Glutamatergic neuron (in vitro differentiated cells): ENCODE data around the gene GAB2. TPM values are rescaled to one million over a fixed set of nuclear protein-coding genes. Genes with fewer than 3 reads are reported as not detected.

Experiments
- DNase-seq: peaks from one replicate; pipeline ENCODE4 v3.0.0; 2022
- H3K27ac Mint-ChIP-seq: one replicate; pipeline ENCODE4 v1.8.0; 2020; ENCODE audit warnings: mild to moderate bottlenecking, mixed read lengths, inconsistent platforms; ENCODE audit not compliant: unreplicated experiment
- H3K27me3 Mint-ChIP-seq: one replicate; pipeline ENCODE4 v1.8.0; 2020; ENCODE audit warnings: mild to moderate bottlenecking, moderate library complexity, mixed read lengths, inconsistent platforms; ENCODE audit not compliant: unreplicated experiment
- H3K36me3 Mint-ChIP-seq: one replicate; pipeline ENCODE4 v1.8.0; 2020; ENCODE audit warnings: mild to moderate bottlenecking, mixed read lengths, inconsistent platforms; ENCODE audit not compliant: unreplicated experiment
- H3K4me1 Mint-ChIP-seq: one replicate; pipeline ENCODE4 v1.8.0; 2020; ENCODE audit warnings: mild to moderate bottlenecking, low read depth, mixed read lengths, inconsistent platforms; ENCODE audit not compliant: unreplicated experiment
- H3K4me3 Mint-ChIP-seq: one replicate; pipeline ENCODE4 v1.8.0; 2020; ENCODE audit warnings: mild to moderate bottlenecking, mixed read lengths, inconsistent platforms; ENCODE audit not compliant: unreplicated experiment
- H3K9me3 Mint-ChIP-seq: one replicate; pipeline ENCODE4 v1.8.0; 2020; ENCODE audit warnings: mild to moderate bottlenecking, moderate library complexity, mixed read lengths, inconsistent platforms; ENCODE audit not compliant: unreplicated experiment
- total RNA-seq: library from RNA; stranded (reverse); fragmentation: NEBNext Ultra II Directional; extraction: Animal tissue kit (Norgen Biotek cat#: 25700); gene quantifications from one replicate; pipeline ENCODE4 v1.2.1, GENCODE V29; 2021; ENCODE audit not compliant: unreplicated experiment
- TF ChIP-seq, protein P1 (sequence below): fragments of 200-600 bp; sonication (generic); IDR thresholded peaks from one replicate; pipeline ENCODE4 v1.5.0; 2021; ENCODE audit not compliant: partially characterized antibody, unreplicated experiment

Gene GAB2
- total RNA-seq, 1 donor from 2014 or later = 87.9 TPM

DNA sequence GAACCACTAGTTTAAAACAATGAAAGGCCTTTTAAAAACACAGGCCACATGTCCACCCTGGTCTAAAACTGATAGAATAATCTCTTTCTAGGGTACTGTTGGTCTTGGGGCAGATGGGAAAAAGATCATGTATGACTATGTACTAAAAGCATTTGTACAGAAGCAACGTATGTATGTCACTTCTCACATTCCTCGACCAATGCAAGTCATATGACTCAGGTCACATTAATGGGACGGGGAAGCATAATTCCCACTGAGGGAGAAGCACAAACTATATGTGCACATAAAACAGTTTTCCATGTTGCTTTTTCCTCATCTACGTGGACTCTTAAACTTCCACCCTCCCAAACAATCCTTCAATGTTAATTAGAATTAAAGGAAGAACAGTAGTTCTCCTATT lies 32.2 kb upstream of the GAB2 start:
- Mint-ChIP-seq H3K4me1 (peaks cover 2% of the 10 kb centered on the region), H3K9me3 (no peaks in the 10 kb centered on the region), H3K4me3 (no peak overlapping the region), H3K27ac (no peak overlapping the region), H3K36me3 (no peaks in the 10 kb centered on the region), H3K27me3 (no peaks in the 10 kb centered on the region)
- DNase-seq = no peak
- TF ChIP-seq, protein P1, sequence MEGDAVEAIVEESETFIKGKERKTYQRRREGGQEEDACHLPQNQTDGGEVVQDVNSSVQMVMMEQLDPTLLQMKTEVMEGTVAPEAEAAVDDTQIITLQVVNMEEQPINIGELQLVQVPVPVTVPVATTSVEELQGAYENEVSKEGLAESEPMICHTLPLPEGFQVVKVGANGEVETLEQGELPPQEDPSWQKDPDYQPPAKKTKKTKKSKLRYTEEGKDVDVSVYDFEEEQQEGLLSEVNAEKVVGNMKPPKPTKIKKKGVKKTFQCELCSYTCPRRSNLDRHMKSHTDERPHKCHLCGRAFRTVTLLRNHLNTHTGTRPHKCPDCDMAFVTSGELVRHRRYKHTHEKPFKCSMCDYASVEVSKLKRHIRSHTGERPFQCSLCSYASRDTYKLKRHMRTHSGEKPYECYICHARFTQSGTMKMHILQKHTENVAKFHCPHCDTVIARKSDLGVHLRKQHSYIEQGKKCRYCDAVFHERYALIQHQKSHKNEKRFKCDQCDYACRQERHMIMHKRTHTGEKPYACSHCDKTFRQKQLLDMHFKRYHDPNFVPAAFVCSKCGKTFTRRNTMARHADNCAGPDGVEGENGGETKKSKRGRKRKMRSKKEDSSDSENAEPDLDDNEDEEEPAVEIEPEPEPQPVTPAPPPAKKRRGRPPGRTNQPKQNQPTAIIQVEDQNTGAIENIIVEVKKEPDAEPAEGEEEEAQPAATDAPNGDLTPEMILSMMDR = no peak

DNA sequence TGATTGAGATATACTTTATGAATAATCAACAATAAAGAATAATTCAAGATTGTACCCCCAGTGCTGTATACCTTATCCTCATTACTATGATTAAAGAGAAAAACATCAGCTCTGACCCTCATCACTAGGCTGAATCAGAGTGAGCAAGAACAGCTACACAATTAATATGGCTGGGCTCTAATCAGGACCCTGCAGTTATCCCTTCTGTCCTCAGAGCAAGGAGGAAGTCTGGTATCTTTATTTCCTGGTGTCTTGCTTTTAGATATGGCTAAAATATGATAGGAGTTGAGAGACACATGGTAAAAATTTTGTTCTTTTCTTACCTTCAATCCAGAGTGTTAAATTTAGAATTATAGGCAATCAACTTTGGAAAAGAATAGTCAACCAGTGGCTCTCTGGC lies 28.6 kb upstream of the GAB2 start:
- TF ChIP-seq, protein P1 = no peak
- no peaks in the 10 kb centered on the region for H3K9me3 Mint-ChIP-seq
- no peak overlapping the region for H3K4me3 Mint-ChIP-seq
- H3K36me3 Mint-ChIP-seq = peaks cover 4% of the 10 kb centered on the region
- no peaks in the 10 kb centered on the region for H3K27me3 Mint-ChIP-seq
- DNase-seq = no peak
- no peaks in the 10 kb centered on the region for H3K4me1 Mint-ChIP-seq
- no peak overlapping the region for H3K27ac Mint-ChIP-seq

DNA sequence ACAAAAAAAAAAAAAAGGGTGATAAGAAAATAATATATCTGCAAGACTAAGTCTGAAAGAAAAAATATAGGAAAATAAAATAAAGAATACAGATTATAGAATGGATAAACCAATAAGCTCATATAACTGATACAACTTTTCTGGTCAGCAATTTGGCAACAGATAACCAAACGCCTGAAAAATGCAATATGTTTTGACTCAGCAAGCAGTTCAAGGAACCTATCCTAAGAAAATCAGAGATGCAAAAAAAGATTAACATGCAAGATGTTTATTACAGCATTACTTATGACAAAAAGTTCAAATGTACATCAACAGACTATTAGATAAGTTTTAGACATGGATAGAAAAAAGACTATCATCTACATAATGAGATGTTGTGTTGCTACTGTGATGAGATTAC lies 27.1 kb upstream of the GAB2 start:
- Mint-ChIP-seq H3K27ac (no peak overlapping the region), H3K9me3 (no peaks in the 10 kb centered on the region), H3K27me3 (no peaks in the 10 kb centered on the region), H3K4me3 (no peak overlapping the region), H3K36me3 (peaks cover 4% of the 10 kb centered on the region), H3K4me1 (no peaks in the 10 kb centered on the region)
- TF ChIP-seq, protein P1 = no peak
- DNase-seq = no peak

DNA sequence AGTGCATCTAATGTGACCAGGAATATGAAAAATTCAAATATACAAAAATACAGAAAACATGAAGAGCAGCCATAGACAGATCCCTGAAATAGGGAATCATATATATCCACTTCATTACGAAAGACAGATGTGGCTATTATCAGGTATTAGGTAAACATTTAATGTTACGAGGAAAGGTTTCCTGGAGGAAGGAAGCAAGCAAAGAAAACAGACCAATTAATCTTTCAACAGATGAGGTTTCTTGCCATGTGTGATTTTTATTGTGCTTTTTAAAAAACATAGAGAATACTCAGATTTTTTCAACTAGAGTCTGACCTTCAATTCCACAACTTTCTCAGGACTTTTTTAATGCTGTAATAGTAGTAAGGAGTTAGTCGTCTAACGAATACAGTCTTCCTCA lies 24.3 kb upstream of the GAB2 start:
- no peak overlapping the region for H3K27ac Mint-ChIP-seq
- no peak overlapping the region for H3K4me3 Mint-ChIP-seq
- TF ChIP-seq, protein P1 = no peak
- DNase-seq = no peak
- H3K27me3 Mint-ChIP-seq = no peaks in the 10 kb centered on the region
- H3K9me3 Mint-ChIP-seq = no peaks in the 10 kb centered on the region
- peaks cover 4% of the 10 kb centered on the region for H3K36me3 Mint-ChIP-seq
- no peaks in the 10 kb centered on the region for H3K4me1 Mint-ChIP-seq

DNA sequence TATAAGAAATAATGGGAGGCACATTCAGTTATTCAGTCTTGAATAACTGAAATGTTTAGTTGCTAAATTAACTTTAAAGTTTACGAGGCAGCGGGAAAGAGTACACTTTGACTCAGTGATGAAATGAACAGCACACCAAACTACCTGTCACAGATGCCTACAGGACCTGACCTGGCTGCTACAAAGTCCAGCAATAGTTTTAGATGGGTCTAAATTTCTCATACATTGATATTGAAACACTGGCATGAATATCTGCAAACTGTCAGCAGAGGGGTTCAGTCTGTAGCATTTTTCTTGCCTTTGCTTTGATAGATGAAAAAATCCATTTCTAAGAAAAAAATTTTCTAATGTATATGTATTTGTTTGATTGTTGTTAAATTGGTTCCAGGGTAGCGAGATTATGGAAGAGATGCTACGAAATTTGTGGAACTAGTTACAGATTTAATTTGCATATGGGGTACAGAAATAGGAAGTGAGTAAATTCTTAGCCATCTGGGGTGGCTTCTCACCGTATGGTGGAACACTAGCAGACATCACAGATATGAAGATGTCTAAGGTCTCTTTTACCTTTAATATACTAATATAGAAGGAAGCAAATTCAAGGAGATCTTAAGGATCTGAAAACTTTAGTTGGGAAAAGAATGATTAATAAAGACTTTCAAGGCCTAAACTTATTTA lies 20.8 kb upstream of the GAB2 start:
- H3K4me1 Mint-ChIP-seq = no peaks in the 10 kb centered on the region
- DNase-seq = no peak
- peaks cover 2% of the 10 kb centered on the region for H3K36me3 Mint-ChIP-seq
- H3K4me3 Mint-ChIP-seq = no peak overlapping the region
- no peaks in the 10 kb centered on the region for H3K27me3 Mint-ChIP-seq
- H3K9me3 Mint-ChIP-seq = no peaks in the 10 kb centered on the region
- TF ChIP-seq, protein P1 = no peak
- H3K27ac Mint-ChIP-seq = no peak overlapping the region
